ENCODE results near the gene FOXF2.

FOXF2 gene

GRCh38 chr6:1415416-1416063, 26.2 kb downstream of the FOXF2 start:
- no peak for DNase-seq

DNA sequence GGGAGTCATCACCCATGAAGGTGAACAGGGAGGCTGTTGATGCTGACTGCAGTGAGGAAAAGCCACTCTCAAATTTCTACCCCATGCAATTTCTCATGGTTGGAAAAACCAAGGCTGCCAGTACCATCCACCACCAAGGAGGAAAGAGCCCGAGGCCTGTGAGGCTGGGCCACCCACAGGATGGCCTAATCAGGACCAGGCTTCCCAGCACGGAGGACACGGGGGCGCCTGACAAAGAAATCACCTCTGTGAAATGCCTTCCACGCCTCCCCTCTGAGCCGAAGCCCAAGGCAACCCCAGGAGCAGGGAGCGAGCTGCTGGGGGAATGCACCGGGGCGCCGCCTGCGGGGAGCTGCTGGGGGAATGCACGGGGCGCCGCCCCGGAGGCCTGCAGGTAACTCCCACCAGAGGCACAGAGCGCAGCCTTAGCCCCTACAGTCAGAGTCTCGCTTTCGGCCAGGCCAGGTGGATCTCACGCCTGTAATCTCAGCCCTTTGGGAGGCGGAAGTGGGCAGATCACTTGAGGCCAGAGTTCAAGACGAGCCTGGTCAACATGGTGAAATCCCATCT, 26.9 kb downstream of the FOXF2 start:
- DNase-seq: no peak

- no peak for DNase-seq
These were observed 27.4 kb downstream of the FOXF2 start for GRCh38 chr6:1416820-1417219.

DNA sequence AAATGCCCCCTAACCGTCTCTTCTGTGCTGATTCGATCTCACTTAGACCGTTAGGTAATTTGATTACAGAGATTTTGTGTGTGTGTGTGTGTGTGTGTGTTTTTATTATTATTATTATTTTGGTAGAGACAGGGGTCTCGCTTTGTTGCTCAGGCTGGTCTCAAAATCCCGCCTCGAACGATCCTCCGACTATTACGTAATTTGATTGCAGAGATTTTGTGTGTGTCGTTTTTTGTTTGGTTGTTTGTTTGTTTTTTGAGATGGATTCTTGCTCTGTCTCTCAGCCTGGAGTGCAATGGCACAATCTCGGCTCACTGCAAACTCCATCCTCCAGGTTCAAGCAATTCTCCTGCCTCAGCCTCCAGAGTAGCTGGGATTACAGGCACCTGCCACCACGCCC, 28.3 kb downstream of the FOXF2 start:
- DNase-seq: no peak

DNA sequence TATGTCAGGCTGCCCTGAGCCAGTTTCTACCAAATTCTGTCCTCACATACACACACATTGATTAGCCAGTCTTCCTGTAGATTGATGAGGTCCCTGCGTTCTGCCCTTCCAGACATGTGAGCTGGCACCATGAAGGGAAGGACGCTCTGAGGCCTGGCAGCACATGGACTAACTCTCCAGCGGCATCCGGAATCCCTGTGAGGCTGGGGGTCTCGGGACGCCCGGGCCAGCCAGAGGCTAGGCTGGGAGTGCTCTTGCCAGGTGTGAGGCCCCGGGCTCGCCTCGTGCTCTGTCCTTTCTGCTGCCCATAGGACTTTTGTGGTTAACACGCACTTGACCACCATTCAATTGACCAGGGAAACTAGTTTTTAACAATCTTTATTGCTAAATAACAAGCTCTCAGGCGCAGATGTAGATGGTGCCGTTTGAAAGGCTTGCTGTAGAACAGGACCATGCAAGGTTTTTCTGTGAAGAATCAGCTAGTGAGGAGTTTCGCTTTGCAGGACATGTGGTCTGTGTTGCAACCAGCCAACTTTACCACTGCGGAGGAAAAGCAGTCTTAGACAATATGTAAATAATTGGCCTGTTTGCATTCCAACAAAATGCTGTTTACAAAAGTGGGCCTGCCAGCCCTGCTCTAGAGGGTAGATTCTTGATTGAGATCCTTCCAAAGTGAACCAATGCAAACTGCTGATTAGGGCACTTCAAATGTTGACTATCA, 29.3 kb downstream of the FOXF2 start:
- no peak for DNase-seq

GRCh38 chr6:1420382-1420781, 31.0 kb downstream of the FOXF2 start:
- no peak for DNase-seq

GRCh38 chr6:1422290-1422689, 32.9 kb downstream of the FOXF2 start:
- DNase-seq: no peak

DNA sequence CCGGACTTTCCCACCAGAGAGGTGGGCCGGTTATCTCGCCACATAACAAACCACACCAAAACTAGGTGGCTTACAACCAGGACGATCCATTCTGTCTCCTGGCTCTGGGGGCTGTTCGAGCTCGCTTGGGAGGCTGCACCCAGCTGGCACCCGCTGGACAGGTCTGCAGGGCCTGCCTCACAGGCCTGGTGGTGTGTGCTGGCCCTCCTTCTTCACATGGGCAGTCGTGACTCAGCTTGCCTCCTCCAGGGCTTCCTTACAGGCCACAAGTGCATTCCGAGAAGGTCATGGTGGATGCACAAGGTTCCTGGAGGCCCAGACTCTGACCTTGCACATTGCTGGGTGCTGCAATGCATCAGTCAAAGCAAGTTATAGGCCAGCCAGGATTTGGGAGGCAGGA, 34.2 kb downstream of the FOXF2 start:
- DNase-seq: no peak

DNA sequence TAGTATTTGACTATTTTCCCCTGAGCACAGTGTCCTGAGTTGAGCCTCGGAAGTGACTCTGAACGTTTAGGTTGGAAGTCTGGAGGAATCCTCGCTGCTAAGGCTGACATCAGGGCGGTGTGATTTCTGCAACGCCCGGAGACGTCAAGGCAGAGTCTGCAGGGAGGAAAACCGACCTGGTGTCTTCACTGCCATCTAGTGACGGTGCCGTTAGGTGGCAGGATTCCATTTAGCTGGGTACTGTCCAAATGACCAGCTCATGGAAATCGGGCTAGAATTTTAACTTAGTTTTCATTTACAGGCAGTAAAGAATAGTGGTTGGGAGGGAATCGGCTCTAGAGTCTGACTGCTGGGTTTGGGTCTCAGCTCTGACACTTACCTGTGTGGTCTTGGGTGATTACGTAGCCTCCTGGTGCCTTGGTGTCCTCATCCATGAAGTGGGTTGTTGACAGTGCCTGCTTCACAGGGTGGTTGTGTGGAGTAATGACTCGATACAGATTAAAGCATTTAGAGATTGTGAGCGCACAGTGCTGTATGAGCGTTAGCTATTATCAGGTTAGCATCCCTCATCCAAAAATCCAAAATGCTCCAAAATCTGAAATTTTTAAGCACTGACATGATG, 35.0 kb downstream of the FOXF2 start:
- no peak for DNase-seq

DNA sequence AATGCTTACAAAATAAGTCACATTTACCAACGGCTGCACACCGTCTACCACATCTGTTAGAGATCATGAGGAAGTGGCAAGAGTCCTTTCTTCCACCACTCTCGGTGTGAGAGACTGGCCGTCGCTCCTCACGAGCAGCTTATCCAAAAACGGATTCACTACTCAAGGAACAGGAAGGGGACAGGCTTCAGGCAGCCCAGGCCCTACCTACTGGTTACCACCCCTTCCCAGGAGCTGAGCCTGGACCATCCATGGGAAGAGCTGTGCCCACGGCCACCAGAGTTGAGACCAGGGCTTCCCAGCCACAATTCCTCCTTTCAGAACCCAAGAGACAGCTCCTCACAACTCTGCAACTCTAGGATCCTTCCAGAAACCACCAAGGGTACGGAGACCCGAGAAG, 37.0 kb downstream of the FOXF2 start:
- no peak for DNase-seq

GRCh38 chr6:1435806-1436205, 46.4 kb downstream of the FOXF2 start:
- DNase-seq: no peak

DNA sequence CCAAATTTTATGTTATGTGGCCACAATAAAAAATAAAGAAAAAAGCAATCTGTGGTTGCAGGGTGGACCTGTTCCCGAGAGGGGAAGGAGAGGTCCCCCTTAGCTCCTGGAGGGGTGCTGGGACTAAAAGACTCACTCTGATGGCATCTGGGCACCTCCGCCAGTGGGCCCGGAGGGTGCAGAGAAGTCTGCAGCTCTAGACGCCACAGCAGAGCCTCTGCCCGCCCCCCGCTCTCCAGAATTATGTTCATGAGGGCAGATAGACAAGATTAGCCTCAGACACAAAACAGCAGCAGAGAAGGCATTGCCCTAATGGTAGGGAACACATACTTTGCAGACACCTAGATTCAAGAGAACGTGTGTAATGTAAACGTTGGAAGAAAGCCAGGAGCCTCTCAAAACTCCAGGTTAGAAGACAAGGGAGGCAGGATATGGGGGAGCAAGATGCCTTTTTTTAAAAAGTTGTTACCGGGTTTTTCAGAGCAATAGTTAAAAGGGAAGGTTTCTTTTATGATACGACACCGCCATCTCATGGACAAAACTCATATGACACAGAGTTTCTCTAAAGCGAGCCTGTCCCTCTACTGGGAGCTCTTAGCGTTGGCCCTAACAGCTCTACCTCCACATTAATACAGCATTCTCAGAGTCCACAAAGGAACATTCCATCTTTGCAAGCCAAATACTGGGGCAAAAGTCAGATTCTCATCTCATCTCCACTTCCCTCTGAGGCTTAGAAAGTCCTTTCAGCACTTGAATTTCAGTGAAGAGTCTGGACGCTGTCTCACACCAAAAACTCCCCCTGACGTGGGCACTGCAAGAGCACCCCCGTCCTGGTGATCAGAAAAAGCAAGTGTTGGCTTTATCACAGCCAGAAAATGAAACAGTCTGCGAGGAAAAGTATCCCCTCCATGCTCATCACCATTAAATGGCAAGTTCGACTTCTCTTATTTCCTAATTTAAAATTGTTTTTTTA, 47.2 kb downstream of the FOXF2 start:
- no peak for DNase-seq

- DNase-seq: no peak
These were observed 48.4 kb downstream of the FOXF2 start for GRCh38 chr6:1437553-1438406.

DNA sequence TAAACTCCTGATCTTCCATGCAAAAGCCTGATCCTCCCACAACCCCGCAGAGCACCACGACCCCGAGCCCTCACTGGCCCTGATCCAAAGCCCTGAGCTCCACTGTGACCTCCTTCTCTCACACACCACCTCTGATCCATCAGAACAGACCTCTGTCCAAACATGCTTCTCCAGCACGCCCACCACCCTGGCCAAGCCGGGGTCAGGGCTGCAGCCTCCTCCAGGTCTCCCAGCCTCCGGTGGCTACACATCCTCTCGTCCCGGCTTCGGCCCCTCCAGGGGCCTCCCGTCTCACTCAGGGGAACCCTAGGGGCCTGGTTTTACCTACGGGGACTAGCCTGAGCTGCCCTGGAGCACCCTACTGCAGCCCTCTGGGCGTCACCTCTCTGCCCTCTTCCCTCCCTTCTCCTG, 49.1 kb downstream of the FOXF2 start:
- no peak for DNase-seq

GRCh38 chr6:1439349-1439748, 50.0 kb downstream of the FOXF2 start:
- no peak for DNase-seq

DNA sequence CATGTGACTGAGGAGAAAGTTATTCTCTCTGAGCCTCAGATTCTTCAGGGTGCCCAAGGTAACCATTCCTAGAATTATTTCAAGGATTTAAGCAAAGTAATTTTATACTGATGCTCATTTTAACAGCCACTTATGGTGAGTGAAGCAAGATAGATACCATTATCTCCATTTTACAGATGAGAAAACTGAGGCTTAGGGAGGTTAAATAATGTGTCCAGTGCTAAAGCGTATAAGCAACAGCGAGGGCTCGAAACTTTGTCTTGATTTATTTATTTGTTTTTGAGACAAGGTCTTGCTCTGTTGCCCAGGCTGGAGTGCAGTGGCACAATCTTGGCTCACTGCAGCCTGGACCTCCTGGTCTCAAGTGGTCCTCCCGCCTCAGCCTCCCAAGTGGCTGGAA, 53.6 kb downstream of the FOXF2 start:
- DNase-seq: no peak
